CD4-positive, alpha-beta memory T cell (primary cell): ENCODE data around the gene CLK2. TPM values are rescaled to one million over a fixed set of nuclear protein-coding genes. Genes with fewer than 3 reads are reported as not detected.
A peak's percentile ranks its signal among the peaks of the same experiment; 100 is the strongest.

Experiments
- CTCF ChIA-PET: fragments of 350-600 bp; sonication (Branson Sonifier 250); formaldehyde crosslinking; loops from one replicate; lab custom pipeline; 2021; ENCODE audit warnings: inconsistent platforms; ENCODE audit not compliant: partially characterized antibody; lab: Charles Lee
- POLR2A ChIA-PET: fragments of 350-600 bp; sonication (Branson Sonifier 250); formaldehyde crosslinking; loops from one replicate; lab custom pipeline; 2021; ENCODE audit not compliant: partially characterized antibody; lab: Charles Lee
- DNase-seq, 5 donors: peaks; one replicate each; pipeline versions ENCODE4 v3.0.0 to v3.0.0-alpha.2; 2020 to 2022; ENCODE audit warnings: mixed read lengths in 1 of 5
- H3K27ac ChIP-seq: one replicate; pipeline ENCODE4 v1.7.0; 2013; ENCODE audit warnings: low read depth, low read length
- H3K27me3 ChIP-seq: 2 replicates; pipeline ENCODE4 v1.7.0; 2013; ENCODE audit warnings: mild to moderate bottlenecking, low read length, moderate library complexity; ENCODE audit not compliant: insufficient read depth
- H3K36me3 ChIP-seq: 2 replicates; pipeline ENCODE4 v1.7.0; 2013; ENCODE audit warnings: mild to moderate bottlenecking, low read length, moderate library complexity; ENCODE audit not compliant: insufficient read depth
- H3K4me1 ChIP-seq: 2 replicates; pipeline ENCODE4 v1.7.0; 2013; ENCODE audit warnings: mild to moderate bottlenecking, low read length, moderate library complexity; ENCODE audit not compliant: insufficient read depth
- H3K4me3 ChIP-seq, 2 donors: one replicate each; pipeline ENCODE4 v1.7.0; 2013; ENCODE audit warnings: low read length in 2 of 2, mild to moderate bottlenecking in 1 of 2
- H3K9me3 ChIP-seq, 2 donors: one replicate each; pipeline ENCODE4 v1.7.0; 2013; ENCODE audit warnings: low read length in 2 of 2, control low read depth in 1 of 2; ENCODE audit not compliant: control insufficient read depth in 1 of 2
- H3K27ac Mint-ChIP-seq, 7 donors: one replicate each; pipeline ENCODE4 v1.8.0; 2020 to 2021; ENCODE audit warnings: mixed read lengths in 7 of 7, mild to moderate bottlenecking in 6 of 7, inconsistent platforms in 3 of 7, moderate library complexity in 3 of 7
- H3K27me3 Mint-ChIP-seq, 2 donors: one replicate each; pipeline ENCODE4 v1.8.0; 2020 to 2021; ENCODE audit warnings: mixed read lengths in 2 of 2
- H3K36me3 Mint-ChIP-seq, 2 donors: one replicate each; pipeline ENCODE4 v1.8.0; 2020 to 2021; ENCODE audit warnings: mixed read lengths in 2 of 2, inconsistent platforms in 1 of 2, mild to moderate bottlenecking in 1 of 2
- H3K4me1 Mint-ChIP-seq, 4 donors: one replicate each; pipeline ENCODE4 v1.8.0; 2020 to 2021; ENCODE audit warnings: mixed read lengths in 4 of 4, mild to moderate bottlenecking in 1 of 4
- H3K4me3 Mint-ChIP-seq, 8 donors: one replicate each; pipeline ENCODE4 v1.8.0; 2020 to 2021; ENCODE audit warnings: mixed read lengths in 8 of 8, mild to moderate bottlenecking in 7 of 8, moderate library complexity in 6 of 8, inconsistent platforms in 3 of 8
- H3K9me3 Mint-ChIP-seq, 8 donors: one replicate each; pipeline ENCODE4 v1.8.0; 2020 to 2021; ENCODE audit warnings: mixed read lengths in 8 of 8, mild to moderate bottlenecking in 5 of 8, inconsistent platforms in 3 of 8, moderate library complexity in 1 of 8
- intact Hi-C: fragments of 100-400 bp; cut with micrococcal nuclease; formaldehyde crosslinking; loops from one replicate; pipeline ENCODE4 v1.15.1; 2023
- polyA plus RNA-seq, 2 donors: library from polyadenylated mRNA; unstranded; fragments of 300-500 nt; fragmentation: Illumina TruSeq; gene quantifications; one replicate each; pipeline ENCODE4 v1.2.3, GENCODE V29; 2021
- total RNA-seq, 2 experiments: library from RNA; stranded (reverse); gene quantifications; one replicate each; pipeline ENCODE4 v1.2.3, GENCODE V29; 2021

The CLK2 gene
- total and polyA plus RNA-seq, 4 experiments from 2014 or later: 11.4 to 126 (median 72.2) TPM

GRCh38 chr1:155307247-155307740 is 34.0 kb upstream of the CLK2 start:
- H3K27me3 Mint-ChIP-seq: peaks cover 0 to 3% of the 10 kb centered on the region in 2 donors
- ChIA-PET CTCF (interaction anchor here (0.8 to 3.0 kb wide), 6 partner anchors 15 to 100 kb away, joined by 4 to 27 read pairs (median 6); no protein-coding TSS in a partner anchor), POLR2A (interaction anchor here (0.8 to 1.8 kb wide), 10 partner anchors 10 to 256 kb away, joined by 3 to 14 read pairs (median 6); partner anchors contain the start of genes CLK2, RUSC1 and SCAMP3)
- H3K4me3 ChIP-seq: no peak overlapping the region
- peaks cover 2 to 17% of the 10 kb centered on the region in 2 donors for H3K36me3 Mint-ChIP-seq
- H3K36me3 ChIP-seq: no peaks in the 10 kb centered on the region
- H3K27me3 ChIP-seq: no peaks in the 10 kb centered on the region
- H3K4me1 ChIP-seq: peaks cover 22% of the 10 kb centered on the region
- H3K9me3 ChIP-seq: no peaks in the 10 kb centered on the region
- peaks cover 16 to 35% (median 23%) of the 10 kb centered on the region in 4 donors for H3K4me1 Mint-ChIP-seq
- no peaks in the 10 kb centered on the region for H3K9me3 Mint-ChIP-seq
- H3K4me3 Mint-ChIP-seq: peak overlapping the region in 3 of 8 donors; percentile 25 to 99 (median 48)
- intact Hi-C loops: loop anchor here (5.0 kb wide), 1 partner anchor 115 kb away; no protein-coding TSS in a partner anchor
- H3K27ac ChIP-seq: peak overlapping the region; percentile 90
- DNase-seq: no peak
- H3K27ac Mint-ChIP-seq: peak overlapping the region; percentile 54 to 96 (median 83)

- peak overlapping the region in 4 of 7 donors; percentile 19 to 63 (median 36) for H3K27ac Mint-ChIP-seq
These were observed 32.6 kb upstream of the CLK2 start for GRCh38 chr1:155305881-155306391.

GRCh38 chr1:155304558-155305063 is 31.3 kb upstream of the CLK2 start:
- Histone ChIP-seq H3K27ac (no peak overlapping the region), H3K36me3 (no peaks in the 10 kb centered on the region), H3K4me3 (no peak overlapping the region), H3K9me3 (no peaks in the 10 kb centered on the region), H3K27me3 (no peaks in the 10 kb centered on the region), H3K4me1 (peaks cover 12% of the 10 kb centered on the region)
- POLR2A ChIA-PET: no interaction called here
- Mint-ChIP-seq H3K36me3 (peaks cover 0 to 4% of the 10 kb centered on the region in 2 donors), H3K4me3 (peak overlapping the region in 1 of 8 donors; percentile 31), H3K4me1 (peaks cover 9 to 13% (median 12%) of the 10 kb centered on the region in 4 donors), H3K9me3 (no peaks in the 10 kb centered on the region), H3K27ac (no peak overlapping the region), H3K27me3 (peaks cover 3 to 4% of the 10 kb centered on the region in 2 donors)
- no peak for DNase-seq
- intact Hi-C loops: loop anchor here (5.0 kb wide), 1 partner anchor 112 kb away; no protein-coding TSS in a partner anchor
- CTCF ChIA-PET: interaction anchor here (1.5 kb wide), 1 partner anchor 54 kb away, joined by 4 read pairs; no protein-coding TSS in a partner anchor

More at GRCh38 chr1:155305881-155306391, 32.6 kb upstream of the CLK2 start:
- Histone ChIP-seq H3K9me3 (no peaks in the 10 kb centered on the region), H3K36me3 (no peaks in the 10 kb centered on the region), H3K4me1 (peaks cover 22% of the 10 kb centered on the region), H3K27ac (no peak overlapping the region), H3K27me3 (no peaks in the 10 kb centered on the region), H3K4me3 (no peak overlapping the region)
- peaks cover 0 to 9% of the 10 kb centered on the region in 2 donors for H3K36me3 Mint-ChIP-seq
- no peak for DNase-seq
- intact Hi-C loops: loop anchor here (5.0 kb wide), 1 partner anchor 114 kb away; no protein-coding TSS in a partner anchor
- H3K4me3 Mint-ChIP-seq: no peak overlapping the region
- peaks cover 3% of the 10 kb centered on the region in 2 donors for H3K27me3 Mint-ChIP-seq
- H3K4me1 Mint-ChIP-seq: peaks cover 12 to 26% (median 20%) of the 10 kb centered on the region in 4 donors
- ChIA-PET CTCF (interaction anchor here (0.7 to 3.0 kb wide), 2 partner anchors 44 to 55 kb away, joined by 3 to 27 read pairs; no protein-coding TSS in a partner anchor), POLR2A (interaction anchor here (1.4 kb wide), 1 partner anchor 18 kb away, joined by 4 read pairs; no protein-coding TSS in a partner anchor)
- no peaks in the 10 kb centered on the region for H3K9me3 Mint-ChIP-seq

- Mint-ChIP-seq H3K27me3 (peaks cover 12 to 16% of the 10 kb centered on the region in 2 donors), H3K4me1 (peaks cover 0 to 3% (median 0%) of the 10 kb centered on the region in 4 donors), H3K9me3 (peaks cover 0 to 2% (median 0%) of the 10 kb centered on the region in 8 donors), H3K27ac (peak within 1 kb of the TSS in 1 of 7 donors; percentile 52), H3K36me3 (no peaks in the 10 kb centered on the region), H3K4me3 (peak within 1 kb of the TSS in 1 of 8 donors; percentile 23)
- no peaks in the 10 kb centered on the region for H3K4me1 ChIP-seq
- DNase-seq: no peak
- intact Hi-C loops: no loop called here
- H3K27ac ChIP-seq: no peak within 1 kb of the TSS
- POLR2A ChIA-PET: no interaction called here
- CTCF ChIA-PET: no interaction called here
- H3K36me3 ChIP-seq: no peaks in the 10 kb centered on the region
- H3K9me3 ChIP-seq: no peaks in the 10 kb centered on the region
- no peaks in the 10 kb centered on the region for H3K27me3 ChIP-seq
- no peak within 1 kb of the TSS for H3K4me3 ChIP-seq
These were observed 28.1 kb upstream of the CLK2 start, which contains the start of gene PKLR for GRCh38 chr1:155301342-155301841. Gene PKLR (minus strand): TSS chr1:155301438. CDS start chr1:155301395, 43 bp downstream.

- ChIA-PET CTCF (no interaction called here), POLR2A (no interaction called here)
- H3K9me3 ChIP-seq: no peaks in the 10 kb centered on the region
- peaks cover 4% of the 10 kb centered on the region for H3K27me3 ChIP-seq
- no peak for DNase-seq
- H3K4me1 Mint-ChIP-seq: peaks cover 0 to 3% (median under 1%) of the 10 kb centered on the region in 4 donors
- H3K4me3 ChIP-seq: no peak overlapping the region
- peak overlapping the region in 1 of 8 donors; percentile 23 for H3K4me3 Mint-ChIP-seq
- no peaks in the 10 kb centered on the region for H3K36me3 ChIP-seq
- H3K27me3 Mint-ChIP-seq: peaks cover 12 to 22% of the 10 kb centered on the region in 2 donors
- peaks cover 0 to 2% (median 0%) of the 10 kb centered on the region in 8 donors for H3K9me3 Mint-ChIP-seq
- intact Hi-C loops: no loop called here
- no peaks in the 10 kb centered on the region for H3K36me3 Mint-ChIP-seq
- H3K27ac ChIP-seq: no peak overlapping the region
- no peaks in the 10 kb centered on the region for H3K4me1 ChIP-seq
- peak overlapping the region in 1 of 7 donors; percentile 52 for H3K27ac Mint-ChIP-seq
These were observed 27.4 kb upstream of the CLK2 start for GRCh38 chr1:155300553-155301329.

GRCh38 chr1:155300024-155300423 is 26.7 kb upstream of the CLK2 start:
- intact Hi-C loops: no loop called here
- no peak overlapping the region for H3K27ac Mint-ChIP-seq
- Histone ChIP-seq H3K36me3 (no peaks in the 10 kb centered on the region), H3K9me3 (no peaks in the 10 kb centered on the region), H3K27me3 (peaks cover 10% of the 10 kb centered on the region), H3K4me3 (no peak overlapping the region), H3K27ac (no peak overlapping the region), H3K4me1 (peaks cover 3% of the 10 kb centered on the region)
- DNase-seq: no peak
- ChIA-PET CTCF (no interaction called here), POLR2A (no interaction called here)
- H3K4me3 Mint-ChIP-seq: no peak overlapping the region
- H3K36me3 Mint-ChIP-seq: no peaks in the 10 kb centered on the region
- H3K4me1 Mint-ChIP-seq: peaks cover 0 to 4% (median 1%) of the 10 kb centered on the region in 4 donors
- H3K9me3 Mint-ChIP-seq: peaks cover 0 to 2% (median 0%) of the 10 kb centered on the region in 8 donors
- peaks cover 15 to 24% of the 10 kb centered on the region in 2 donors for H3K27me3 Mint-ChIP-seq
